Endothelial cell of umbilical vein (primary cell): Measurements from ENCODE around the gene ANKS1A. TPM values are rescaled to one million over a fixed set of nuclear protein-coding genes. Genes with fewer than 3 reads are reported as not detected.

Source experiments
- BruUV-seq: library from RNA; stranded (reverse); fragments of 400-500 nt; replicated peaks from 2 replicates; lab custom pipeline; 2021; lab: Mats Ljungman, UMichigan
- CTCF ChIA-PET: fragments of 300-600, 350-600 bp; sonication (Branson Sonifier 250); formaldehyde crosslinking; loops from one replicate; lab custom pipeline; 2021; ENCODE audit warnings: antibody characterized with exemption, inconsistent platforms; lab: Charles Lee
- POLR2A ChIA-PET: fragments of 300-600, 350-600 bp; sonication (Branson Sonifier 250); formaldehyde crosslinking; loops from one replicate; lab custom pipeline; 2021; ENCODE audit warnings: antibody characterized with exemption, inconsistent platforms; lab: Charles Lee
- DNase-seq: peaks from one replicate; pipeline ENCODE4 v3.0.0-alpha.2; 2011; ENCODE audit warnings: low read depth, low spot score
- FAIRE-seq: peaks from 2 replicates; lab custom pipeline; 2011; peaks lifted over from hg19 to GRCh38; lab: Jason Lieb, UNC
- H2AFZ ChIP-seq: 2 replicates; pipeline ENCODE4 v1.6.0; 2012; ENCODE audit warnings: low read depth, low read length, control low read depth, inconsistent platforms
- H3K27ac ChIP-seq: 2 replicates; pipeline ENCODE4 v1.5.1; 2011; ENCODE audit warnings: low read depth, mild to moderate bottlenecking, control low read depth, low read length, moderate library complexity; ENCODE audit not compliant: insufficient read depth
- H3K27me3 ChIP-seq, 2 experiments: 2 replicates each; pipeline versions ENCODE4 v1.6.0 to v1.6.1; 2011; ENCODE audit warnings: low read length in 2 of 2, mixed read lengths in 1 of 2; ENCODE audit not compliant: control insufficient read depth in 2 of 2, insufficient read depth in 2 of 2
- H3K36me3 ChIP-seq, 2 experiments: 2 replicates in 1 of 2; 3 replicates in 1 of 2; pipeline ENCODE4 v1.5.1; 2011; ENCODE audit warnings: low read length in 2 of 2, mild to moderate bottlenecking in 1 of 2, moderate library complexity in 1 of 2; ENCODE audit not compliant: control insufficient read depth in 2 of 2, insufficient read depth in 2 of 2; ENCODE audit errors: extremely low read depth in 1 of 2
- H3K4me1 ChIP-seq: 3 replicates; pipeline ENCODE4 v1.5.1; 2011; ENCODE audit warnings: mild to moderate bottlenecking, low read length; ENCODE audit not compliant: control insufficient read depth, insufficient read depth; ENCODE audit errors: extremely low read depth
- H3K4me2 ChIP-seq: 2 replicates; pipeline ENCODE4 v1.6.1; 2011; ENCODE audit warnings: low read length, control low read depth, mixed read lengths; ENCODE audit not compliant: insufficient read depth
- H3K4me3 ChIP-seq, 3 experiments: fragments of 200-600 bp in 1 of 3; sonication (generic), shearing (Covaris generic) in 1 of 3; replicated peaks in 1 of 3; 2 replicates each; pipeline ENCODE4 v1.5.1; 2011 to 2016; ENCODE audit warnings: control low read depth in 3 of 3, low read length in 3 of 3, mild to moderate bottlenecking in 2 of 3, inconsistent platforms in 1 of 3, low read depth in 1 of 3, moderate library complexity in 1 of 3; ENCODE audit not compliant: insufficient read depth in 1 of 3
- H3K79me2 ChIP-seq: 2 replicates; pipeline ENCODE4 v1.6.0; 2012; ENCODE audit warnings: low read length, inconsistent platforms; ENCODE audit not compliant: control insufficient read depth, insufficient read depth
- H3K9ac ChIP-seq: replicated peaks from 2 replicates; pipeline ENCODE3; 2011; ENCODE audit warnings: low read length, control low read depth; ENCODE audit not compliant: insufficient read depth; ENCODE audit errors: extremely low read depth
- H3K9me1 ChIP-seq: replicated peaks from 3 replicates; pipeline ENCODE4 v1.6.0; 2011; ENCODE audit warnings: mild to moderate bottlenecking, low read length; ENCODE audit not compliant: control insufficient read depth, insufficient read depth; ENCODE audit errors: extremely low read depth
- H3K9me3 ChIP-seq: replicated peaks from 2 replicates; pipeline ENCODE4 v1.5.1; 2012; ENCODE audit warnings: low read length, inconsistent platforms; ENCODE audit not compliant: control insufficient read depth, insufficient read depth
- H4K20me1 ChIP-seq: replicated peaks from 2 replicates; pipeline ENCODE3; 2011; ENCODE audit warnings: mild to moderate bottlenecking, low read length; ENCODE audit not compliant: control insufficient read depth, insufficient read depth; ENCODE audit errors: extremely low read depth
- EZH2 ChIP-seq: IDR thresholded peaks from 2 replicates; pipeline ENCODE4 v1.6.1; 2012; ENCODE audit warnings: borderline replicate concordance, low read depth, mild to moderate bottlenecking, moderate library complexity, low read length, inconsistent platforms; ENCODE audit not compliant: severe bottlenecking
- FOS ChIP-seq: IDR thresholded peaks from 2 replicates; pipeline ENCODE4 v1.6.1; 2011; ENCODE audit warnings: mild to moderate bottlenecking, low read length, moderate library complexity, borderline replicate concordance; ENCODE audit not compliant: insufficient read depth
- GATA2 ChIP-seq: IDR thresholded peaks from 2 replicates; pipeline ENCODE4 v1.7.0; 2011; ENCODE audit warnings: low read depth, mild to moderate bottlenecking, moderate library complexity, mixed read lengths, low read length; ENCODE audit not compliant: insufficient read length, insufficient read depth
- JUN ChIP-seq: IDR thresholded peaks from 2 replicates; pipeline ENCODE4 v1.6.1; 2011; ENCODE audit warnings: borderline replicate concordance, low read depth; ENCODE audit not compliant: insufficient read length, insufficient read depth
- MYC ChIP-seq: IDR thresholded peaks from one replicate; pipeline ENCODE4 v1.6.1; 2011; ENCODE audit warnings: mild to moderate bottlenecking, low read depth, low read length
- POLR2A ChIP-seq: IDR thresholded peaks from 2 replicates; pipeline ENCODE4 v1.6.1; 2012; ENCODE audit warnings: low read depth, mild to moderate bottlenecking, control low read depth, low read length
- POLR2AphosphoS5 ChIP-seq: IDR thresholded peaks from 2 replicates; pipeline ENCODE4 v1.6.1; 2012; ENCODE audit warnings: low read depth, mild to moderate bottlenecking, control low read depth, low read length, moderate library complexity; ENCODE audit not compliant: insufficient read depth
- dilution Hi-C: fragments of 300-500 bp; cut with MboI; formaldehyde crosslinking; loops from one replicate; pipeline ENCODE4 v1.15.0; 2019; ENCODE audit warnings: low sequenced_read_pairs; ENCODE audit not compliant: extremely low pct_ligation_motif_present
- intact Hi-C: fragments of 100-400 bp; cut with micrococcal nuclease; formaldehyde crosslinking; loops from one replicate; pipeline ENCODE4 v1.10.0; 2022
- polyA plus RNA-seq, 4 experiments: library from polyadenylated mRNA; depleted of rRNA in 3 of 4; stranded (reverse) in 3 of 4; unstranded in 1 of 4; fragments of >200 nt; gene quantifications; 2 replicates each; pipeline versions ENCODE4 v1.2.1 to v1.2.3, GENCODE V29; 2011 to 2012; ENCODE audit warnings: missing spikeins in 1 of 4
- total RNA-seq: library from RNA; stranded (reverse); gene quantifications from 2 replicates; pipeline ENCODE4 v1.2.3, GENCODE V29; 2021
- TF ChIP-seq, protein P1 (sequence below), 2 donors: IDR thresholded peaks; 1 replicate in 1 of 2; 2 replicates in 1 of 2; pipeline ENCODE4 v1.5.1; 2011; ENCODE audit warnings: low read length in 2 of 2, mild to moderate bottlenecking in 2 of 2, moderate library complexity in 2 of 2, control low read depth in 1 of 2, inconsistent platforms in 1 of 2, low read depth in 1 of 2; ENCODE audit not compliant: insufficient read depth in 1 of 2; ENCODE audit errors: extremely low read depth in 1 of 2
- TF ChIP-seq, protein P2 (sequence below): IDR thresholded peaks from 2 replicates; pipeline ENCODE4 v1.6.1; 2011; ENCODE audit not compliant: insufficient read depth, insufficient read length

Gene ANKS1A
- total and polyA plus RNA-seq, 2 donors (not counting 3 experiments of a cell fraction or from before 2014, with no cell fraction given) = 8.9 to 26.1 TPM

DNA sequence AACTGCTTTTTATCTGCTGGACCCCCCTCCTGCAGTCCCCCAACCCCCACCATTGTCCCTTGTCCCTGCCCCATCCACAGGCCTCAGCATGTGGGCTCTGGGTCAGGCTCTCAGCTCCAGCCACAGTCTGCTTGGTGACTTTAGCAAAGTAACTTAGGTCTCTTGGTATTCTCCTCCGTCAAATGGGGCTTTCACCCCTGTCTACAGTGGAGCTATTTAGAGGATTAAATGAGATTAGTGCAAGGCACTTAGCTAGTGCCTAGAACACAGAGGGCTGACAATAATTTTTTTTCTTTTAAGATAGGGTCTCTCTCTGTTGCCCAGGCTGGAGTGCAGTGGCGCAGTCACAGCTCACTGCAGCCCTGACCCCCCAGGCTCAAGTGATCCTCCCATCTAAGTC, 180.2 kb downstream of the ANKS1A start:
- no peak for FAIRE-seq
- H3K9me3 ChIP-seq = no peaks in the 10 kb centered on the region
- H3K27ac ChIP-seq = no peak overlapping the region
- no peaks in the 10 kb centered on the region for H4K20me1 ChIP-seq
- dilution Hi-C loops (no loop called here), intact Hi-C loops (no loop called here)
- H3K4me1 ChIP-seq = no peaks in the 10 kb centered on the region
- H3K4me3 ChIP-seq = no peak overlapping the region
- H3K36me3 ChIP-seq = peaks cover 2 to 20% of the 10 kb centered on the region in 2 experiments
- no peak overlapping the region for H2AFZ ChIP-seq
- no peak for TF ChIP-seq EZH2
- no peak for TF ChIP-seq FOS
- no peak for TF ChIP-seq POLR2AphosphoS5
- TF ChIP-seq GATA2 = no peak
- TF ChIP-seq POLR2A = no peak
- TF ChIP-seq MYC = no peak
- TF ChIP-seq, protein P1, sequence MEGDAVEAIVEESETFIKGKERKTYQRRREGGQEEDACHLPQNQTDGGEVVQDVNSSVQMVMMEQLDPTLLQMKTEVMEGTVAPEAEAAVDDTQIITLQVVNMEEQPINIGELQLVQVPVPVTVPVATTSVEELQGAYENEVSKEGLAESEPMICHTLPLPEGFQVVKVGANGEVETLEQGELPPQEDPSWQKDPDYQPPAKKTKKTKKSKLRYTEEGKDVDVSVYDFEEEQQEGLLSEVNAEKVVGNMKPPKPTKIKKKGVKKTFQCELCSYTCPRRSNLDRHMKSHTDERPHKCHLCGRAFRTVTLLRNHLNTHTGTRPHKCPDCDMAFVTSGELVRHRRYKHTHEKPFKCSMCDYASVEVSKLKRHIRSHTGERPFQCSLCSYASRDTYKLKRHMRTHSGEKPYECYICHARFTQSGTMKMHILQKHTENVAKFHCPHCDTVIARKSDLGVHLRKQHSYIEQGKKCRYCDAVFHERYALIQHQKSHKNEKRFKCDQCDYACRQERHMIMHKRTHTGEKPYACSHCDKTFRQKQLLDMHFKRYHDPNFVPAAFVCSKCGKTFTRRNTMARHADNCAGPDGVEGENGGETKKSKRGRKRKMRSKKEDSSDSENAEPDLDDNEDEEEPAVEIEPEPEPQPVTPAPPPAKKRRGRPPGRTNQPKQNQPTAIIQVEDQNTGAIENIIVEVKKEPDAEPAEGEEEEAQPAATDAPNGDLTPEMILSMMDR (IDR thresholded peaks at IDR 0.05; ENCODE audit: extremely low read depth in 1 of 2, insufficient read depth in 1 of 2, low read depth in 1 of 2, low read length in 2 of 2) = no peak
- TF ChIP-seq JUN = no peak
- TF ChIP-seq, protein P2, sequence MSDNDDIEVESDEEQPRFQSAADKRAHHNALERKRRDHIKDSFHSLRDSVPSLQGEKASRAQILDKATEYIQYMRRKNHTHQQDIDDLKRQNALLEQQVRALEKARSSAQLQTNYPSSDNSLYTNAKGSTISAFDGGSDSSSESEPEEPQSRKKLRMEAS = no peak
- no peaks in the 10 kb centered on the region for H3K27me3 ChIP-seq
- no peaks in the 10 kb centered on the region for H3K9me1 ChIP-seq
- POLR2A ChIA-PET = no interaction called here
- no TSS peak for BruUV-seq
- no peak for DNase-seq
- no peaks in the 10 kb centered on the region for H3K79me2 ChIP-seq
- H3K4me2 ChIP-seq = no peak overlapping the region
- H3K9ac ChIP-seq = no peak overlapping the region
- CTCF ChIA-PET = interaction anchor here (2.1 kb wide), 1 partner anchor 10 kb away, joined by 7 read pairs; no protein-coding TSS in a partner anchor
